Measurements from ENCODE around the gene CNTN6. TPM values are rescaled to one million over a fixed set of nuclear protein-coding genes. Genes with fewer than 3 reads are reported as not detected.
A peak's percentile ranks its signal among the peaks of the same experiment; 100 is the strongest.

The CNTN6 gene
- total and polyA plus RNA-seq, 4 donors: 0.01 to 0.05 TPM; not detected in 2

GRCh38 chr3:1068985-1069384 is 23.8 kb upstream of the CNTN6 start:
- Histone ChIP-seq H3K4me1 (ENCODE audit: control insufficient read depth in 4 of 4, insufficient read depth in 4 of 4, low read length in 3 of 4) (no peaks in the 10 kb centered on the region), H3K9ac (ENCODE audit: low read depth in 1 of 2, low read length in 2 of 2) (no peak overlapping the region), H3K36me3 (ENCODE audit: control insufficient read depth in 4 of 4, insufficient read depth in 3 of 4, low read depth in 1 of 4, low read length in 3 of 4) (no peaks in the 10 kb centered on the region), H3K9me3 (ENCODE audit: control insufficient read depth in 4 of 4, low read length in 3 of 4) (no peaks in the 10 kb centered on the region), H3K27ac (ENCODE audit: low read depth in 1 of 2, low read length in 2 of 2) (no peak overlapping the region), H3K4me3 (ENCODE audit: low read depth in 1 of 3, low read length in 3 of 3) (no peak overlapping the region), H3K27me3 (ENCODE audit: control insufficient read depth in 4 of 4, insufficient read depth in 4 of 4, low read length in 3 of 4) (no peaks in the 10 kb centered on the region)
- 57% methylated on average over 4 of the region's 4 CpGs for WGBS
- no peak for DNase-seq (ENCODE audit: low spot score)
- TF ChIP-seq, protein P1, sequence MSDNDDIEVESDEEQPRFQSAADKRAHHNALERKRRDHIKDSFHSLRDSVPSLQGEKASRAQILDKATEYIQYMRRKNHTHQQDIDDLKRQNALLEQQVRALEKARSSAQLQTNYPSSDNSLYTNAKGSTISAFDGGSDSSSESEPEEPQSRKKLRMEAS (IDR thresholded peaks at IDR 0.05): no peak
- TF ChIP-seq NR2F2 (IDR thresholded peaks at IDR 0.05): peak; percentile 19

GRCh38 chr3:1072041-1072440 is 20.8 kb upstream of the CNTN6 start:
- H3K9ac ChIP-seq (ENCODE audit: low read depth in 1 of 2, low read length in 2 of 2): no peak overlapping the region
- no peaks in the 10 kb centered on the region for H3K9me3 ChIP-seq (ENCODE audit: control insufficient read depth in 4 of 4, low read length in 3 of 4)
- no peak overlapping the region for H3K27ac ChIP-seq (ENCODE audit: low read depth in 1 of 2, low read length in 2 of 2)
- no peak for DNase-seq (ENCODE audit: low spot score)
- no peak overlapping the region for H3K4me3 ChIP-seq (ENCODE audit: low read depth in 1 of 3, low read length in 3 of 3)
- no peak for TF ChIP-seq HNF4A (conservative IDR thresholded peaks at IDR 0.05)
- TF ChIP-seq HNF4G (IDR thresholded peaks at IDR 0.05): no peak
- no peak for TF ChIP-seq FOXA1 (IDR thresholded peaks at IDR 0.05)
- TF ChIP-seq, protein P1 (IDR thresholded peaks at IDR 0.05): no peak
- no peak for TF ChIP-seq RAD21 (IDR thresholded peaks at IDR 0.05)
- no peak for TF ChIP-seq SP1 (IDR thresholded peaks at IDR 0.05)
- TF ChIP-seq ATF3 (IDR thresholded peaks at IDR 0.05): no peak
- TF ChIP-seq EGR1 (IDR thresholded peaks at IDR 0.05; ENCODE audit: low read depth in 2 of 2): no peak
- no peak for TF ChIP-seq CTCF (IDR thresholded peaks at IDR 0.05; ENCODE audit: low read depth, low read length, missing input control)
- no peak for TF ChIP-seq TAF1 (conservative IDR thresholded peaks at IDR 0.05)
- TF ChIP-seq ZBTB33 (IDR thresholded peaks at IDR 0.05): no peak
- no peak for TF ChIP-seq GABPA (IDR thresholded peaks at IDR 0.05 in 1 of 2, conservative IDR thresholded peaks at IDR 0.05 in 1 of 2)
- TF ChIP-seq RXRA (IDR thresholded peaks at IDR 0.05): no peak
- TF ChIP-seq YY1 (IDR thresholded peaks at IDR 0.05): no peak
- no peak for TF ChIP-seq REST (IDR thresholded peaks at IDR 0.05)
- TF ChIP-seq FOXA2 (IDR thresholded peaks at IDR 0.05): no peak
- no peak for TF ChIP-seq NR2F2 (IDR thresholded peaks at IDR 0.05)
- TF ChIP-seq JUND (IDR thresholded peaks at IDR 0.05): no peak
- no peaks in the 10 kb centered on the region for H3K36me3 ChIP-seq (ENCODE audit: control insufficient read depth in 4 of 4, insufficient read depth in 3 of 4, low read depth in 1 of 4, low read length in 3 of 4)
- 58% methylated on average over 5 of the region's 5 CpGs for WGBS
- H3K4me1 ChIP-seq (ENCODE audit: control insufficient read depth in 4 of 4, insufficient read depth in 4 of 4, low read length in 3 of 4): no peaks in the 10 kb centered on the region
- H3K27me3 ChIP-seq (ENCODE audit: control insufficient read depth in 4 of 4, insufficient read depth in 4 of 4, low read length in 3 of 4): no peaks in the 10 kb centered on the region

Measured in liver (tissue), 9 donors.